GM03348 (cell line): ENCODE measurements around the gene GAL3ST2.
"Not testable (repeated sequence)": the region's sequence is repeated elsewhere in the genome, so short reads cannot be mapped to it uniquely, and the experiment has no call there.

Experiments
- DNase-seq: peaks from one replicate; pipeline ENCODE4 v3.0.0; 2012; ENCODE audit warnings: low spot score

The GAL3ST2 gene

GRCh38 chr2:241768850-241769249 lies 7.8 kb upstream of the GAL3ST2 start:
- DNase-seq: no peak

DNA sequence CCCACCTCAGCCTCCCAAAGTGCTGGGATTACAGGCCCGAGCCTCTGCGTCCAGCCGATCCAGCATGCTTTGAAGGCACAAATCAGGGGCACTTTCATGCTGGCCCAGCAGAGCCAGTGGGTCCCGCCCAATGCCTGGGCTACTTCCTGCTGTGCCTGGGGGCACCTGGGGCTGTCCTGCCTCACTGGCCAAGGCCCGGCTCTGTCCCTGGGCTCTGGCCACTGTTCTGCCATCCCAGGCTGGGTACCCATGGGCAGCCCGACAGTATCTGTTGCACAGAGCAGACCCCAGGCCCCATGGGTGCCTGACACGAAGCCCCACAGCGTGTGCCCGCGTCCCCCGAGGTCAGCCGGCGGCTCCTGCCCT lies 6.8 kb upstream of the GAL3ST2 start:
- DNase-seq: no peak

DNA sequence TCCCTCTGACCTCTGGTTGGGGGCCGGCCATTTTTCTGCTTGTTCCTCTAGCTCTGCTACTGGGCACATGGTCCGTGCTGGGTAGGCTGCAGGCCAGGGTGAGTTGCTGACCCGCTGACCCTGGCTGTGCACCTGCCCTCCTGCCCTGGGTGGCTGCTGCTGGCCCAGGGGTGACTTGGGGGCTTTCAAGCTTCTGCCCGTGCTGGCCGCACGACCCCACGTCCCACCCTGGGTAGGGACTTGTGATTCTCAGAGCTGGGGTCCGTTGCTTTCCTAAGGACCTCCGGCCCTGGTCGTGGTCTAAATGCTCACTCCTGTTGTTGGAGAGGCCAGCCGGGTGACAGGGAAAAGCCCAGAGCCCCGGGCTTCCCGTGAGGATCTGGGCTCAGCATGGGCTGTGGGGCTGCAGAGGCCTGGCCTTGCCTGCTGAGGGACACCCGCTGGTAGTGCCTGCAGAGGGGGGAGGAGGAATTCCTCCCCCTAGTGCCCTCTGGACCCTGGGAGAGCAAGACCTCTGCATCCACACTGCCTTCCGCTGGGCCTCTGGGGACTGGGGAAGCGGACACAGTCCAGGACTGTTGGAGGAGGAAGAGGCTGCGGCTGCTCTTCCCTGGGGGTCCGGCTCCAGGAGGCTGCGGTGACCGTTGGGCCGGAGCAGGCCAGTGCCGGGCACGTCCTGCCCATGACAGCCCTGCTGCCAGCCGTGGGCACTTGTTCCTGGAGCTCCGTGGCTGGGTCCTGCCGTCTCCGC lies 6.3 kb upstream of the GAL3ST2 start:
- DNase-seq: peak; percentile 4

DNA sequence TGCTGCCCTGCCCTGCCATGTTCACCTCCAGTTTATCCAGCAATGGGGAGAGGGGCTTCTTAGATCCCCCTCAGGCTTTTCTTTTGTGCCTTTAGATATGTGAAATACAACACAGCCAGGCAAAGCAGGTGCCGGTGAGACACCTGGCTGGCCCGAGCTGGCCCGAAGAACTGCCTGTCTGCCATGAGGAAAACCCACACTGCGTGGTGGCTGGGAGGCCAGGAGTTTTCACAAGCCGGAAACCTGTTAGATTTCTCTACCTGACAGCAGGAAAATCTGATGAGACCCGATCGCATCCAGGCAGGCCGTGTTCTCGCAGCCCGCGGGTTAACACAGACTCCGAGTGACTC lies 5.7 kb upstream of the GAL3ST2 start:
- DNase-seq: no peak

GRCh38 chr2:241771286-241772062 lies 5.1 kb upstream of the GAL3ST2 start:
- DNase-seq: peak; percentile 64

- DNase-seq: no peak
Measured at GRCh38 chr2:241772063-241772499, 4.5 kb upstream of the GAL3ST2 start.

DNA sequence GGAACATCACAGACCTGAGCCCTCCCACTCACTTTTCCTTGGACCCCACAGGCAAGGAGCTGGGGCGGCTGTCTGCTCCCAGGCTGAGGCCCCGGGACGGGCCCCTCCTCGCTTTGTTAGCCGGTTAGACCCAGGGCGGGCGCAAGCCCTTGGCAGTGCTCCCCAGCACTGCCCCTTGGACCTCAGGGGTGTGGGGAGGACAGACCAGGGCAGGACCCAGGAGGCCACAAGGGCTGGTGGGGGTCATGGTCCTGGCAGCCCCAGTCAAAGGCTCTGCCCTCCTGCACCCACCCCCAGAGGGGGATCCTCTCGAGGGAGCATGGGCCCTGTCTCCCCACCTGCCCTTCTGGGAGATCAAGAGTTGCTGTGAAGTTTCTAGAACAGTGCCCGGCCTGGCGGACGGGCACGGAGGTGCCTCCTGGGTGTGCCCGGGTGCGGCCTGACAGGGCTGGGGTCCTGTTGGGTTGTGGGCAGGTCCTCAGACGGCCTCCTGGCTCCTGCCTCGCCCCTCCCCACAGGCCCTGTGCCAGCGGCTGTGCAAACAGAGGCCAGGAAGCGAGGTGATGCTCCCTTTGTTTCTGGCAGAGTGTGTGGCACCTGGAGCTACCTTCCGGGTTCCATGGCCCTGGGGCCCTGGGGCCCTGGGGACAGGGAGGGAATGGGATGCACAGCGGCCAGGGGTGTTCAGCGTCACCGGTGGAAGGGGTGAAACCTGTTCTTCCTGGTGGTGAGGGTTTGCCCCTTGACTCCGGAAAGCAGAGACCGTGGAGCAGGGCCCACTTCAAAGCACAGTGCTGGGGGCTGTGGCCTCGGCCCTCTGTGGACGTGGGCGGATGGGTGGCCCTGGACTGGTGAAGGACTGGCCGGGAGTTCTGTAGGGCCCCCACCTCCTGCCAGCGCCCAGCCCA lies 2.9 kb upstream of the GAL3ST2 start:
- DNase-seq: peak; percentile 9

GRCh38 chr2:241774419-241775222 lies 2.0 kb upstream of the GAL3ST2 start:
- peak; percentile 90 for DNase-seq

DNA sequence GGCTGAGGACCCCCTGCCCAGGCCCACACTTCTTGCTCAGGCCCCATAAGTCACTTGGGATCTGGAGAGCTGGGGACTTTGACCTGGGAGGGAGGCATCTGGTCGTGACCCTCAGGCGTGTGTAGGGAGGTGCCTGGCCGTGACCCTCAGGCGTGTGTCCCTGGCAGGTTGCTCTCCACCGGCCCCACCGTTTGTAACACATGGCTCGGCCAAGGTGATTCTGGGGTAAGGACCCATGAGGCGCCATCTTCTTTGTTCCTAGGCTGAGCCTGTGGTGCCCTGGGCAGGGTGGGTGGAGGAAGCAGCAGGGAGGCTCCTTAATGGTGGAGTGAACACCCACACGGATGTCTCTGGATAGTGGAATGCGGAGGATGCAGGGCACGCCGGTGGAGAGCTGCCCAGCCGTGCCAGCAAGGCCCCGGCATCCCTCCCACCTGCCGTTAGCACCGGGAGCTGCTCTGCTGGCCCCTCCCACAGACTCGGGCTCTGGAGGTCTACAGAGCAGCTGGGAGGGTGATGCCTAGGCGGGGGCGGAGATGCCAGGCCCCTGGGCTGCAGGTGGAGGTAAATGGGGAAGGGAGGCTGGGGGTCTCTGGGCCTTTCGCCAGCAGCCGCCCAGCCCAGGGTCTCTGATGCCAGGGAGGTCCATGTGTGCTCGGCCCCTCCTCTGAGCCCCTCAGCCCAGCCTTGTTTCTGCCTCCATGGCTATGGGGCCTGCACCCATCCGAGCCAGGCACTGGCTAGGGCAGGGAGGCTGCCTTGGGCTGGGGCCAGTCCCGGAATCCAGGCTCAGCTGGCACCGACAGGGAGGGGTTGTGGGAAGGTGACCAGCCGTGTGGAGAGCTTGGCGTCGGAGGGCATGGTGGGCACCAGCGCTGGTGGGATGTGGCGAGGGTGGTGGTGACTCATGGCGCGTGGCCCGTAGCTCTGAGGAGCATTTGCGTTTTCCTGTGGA lies 1.1 kb upstream of the GAL3ST2 start:
- DNase-seq: peak; percentile 21

DNA sequence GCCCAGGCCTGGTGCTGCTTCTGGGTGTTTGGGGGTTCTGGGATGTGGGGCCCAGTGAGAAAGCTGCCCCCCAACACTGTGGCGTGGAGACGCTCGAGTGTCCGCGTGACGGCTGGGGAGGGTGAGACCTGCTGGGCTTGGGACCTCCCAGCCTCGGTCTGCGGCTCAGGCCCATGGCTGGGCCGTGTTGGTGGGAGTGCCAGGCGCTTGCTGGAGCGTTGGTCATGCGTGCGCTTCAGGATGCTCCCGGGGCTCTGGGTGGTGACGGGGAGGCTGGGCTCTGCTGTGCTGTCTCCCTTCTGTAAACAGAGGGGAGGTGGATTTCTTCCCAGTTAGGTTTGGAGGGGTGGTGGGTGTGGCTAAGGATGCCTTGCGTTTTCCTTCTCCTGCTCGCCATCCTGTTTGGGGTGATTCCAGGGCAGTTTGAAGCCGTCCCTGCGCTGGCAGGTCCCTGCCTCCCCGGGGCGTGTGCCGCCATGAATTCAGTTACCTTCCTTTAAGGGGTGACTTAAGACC lies 606 bp downstream of the GAL3ST2 start:
- peak; percentile 7 for DNase-seq

GRCh38 chr2:241777686-241778627 lies 1.3 kb downstream of the GAL3ST2 start:
- DNase-seq: peak; percentile 15

GRCh38 chr2:241780939-241781569 lies 4.4 kb downstream of the GAL3ST2 start:
- DNase-seq: no peak

- DNase-seq: not testable (repeated sequence)
Measured at GRCh38 chr2:241782053-241782452, 5.4 kb downstream of the GAL3ST2 start.

DNA sequence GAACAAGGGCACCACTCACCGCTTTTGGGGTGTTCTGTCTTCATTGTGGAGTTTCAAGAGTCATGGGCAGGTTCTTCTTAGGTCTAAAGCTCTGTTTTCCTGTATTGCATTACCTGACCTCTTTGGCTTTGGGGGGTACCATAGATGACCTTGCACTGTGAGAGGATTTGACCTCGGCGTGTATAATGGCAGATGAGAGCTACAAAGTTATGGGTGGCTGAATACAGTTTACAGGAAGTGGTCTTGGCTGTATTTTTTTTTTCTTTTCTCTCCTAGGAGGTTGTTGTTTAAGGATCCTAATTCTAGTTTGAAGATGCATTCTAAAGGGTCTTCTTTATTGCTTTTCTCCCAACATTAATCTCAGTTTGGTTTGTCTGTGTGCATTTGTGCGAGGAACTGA lies 11.5 kb downstream of the GAL3ST2 start:
- no peak for DNase-seq

DNA sequence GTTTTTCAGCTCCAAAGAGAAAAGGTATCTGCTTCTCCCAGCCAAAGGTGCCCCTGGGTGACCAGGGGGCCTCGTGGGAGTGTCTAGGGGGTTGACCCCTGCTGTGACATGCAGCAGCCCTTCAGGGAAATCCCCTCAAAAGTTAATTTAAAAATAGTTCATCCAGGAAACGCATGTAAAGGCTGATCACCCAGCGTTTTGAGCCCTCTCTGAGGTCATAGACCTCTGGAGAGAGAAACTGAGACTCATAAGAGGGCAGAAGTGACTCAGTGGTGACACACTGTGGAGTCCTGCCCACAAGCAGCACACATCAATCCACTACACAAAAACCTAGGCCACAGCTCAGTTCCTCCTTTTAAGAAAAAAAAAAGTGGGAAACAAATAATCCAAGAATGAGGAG lies 11.9 kb downstream of the GAL3ST2 start:
- DNase-seq: no peak

- DNase-seq: not testable (repeated sequence)
Measured at GRCh38 chr2:241791385-241791784, 14.8 kb downstream of the GAL3ST2 start.

DNA sequence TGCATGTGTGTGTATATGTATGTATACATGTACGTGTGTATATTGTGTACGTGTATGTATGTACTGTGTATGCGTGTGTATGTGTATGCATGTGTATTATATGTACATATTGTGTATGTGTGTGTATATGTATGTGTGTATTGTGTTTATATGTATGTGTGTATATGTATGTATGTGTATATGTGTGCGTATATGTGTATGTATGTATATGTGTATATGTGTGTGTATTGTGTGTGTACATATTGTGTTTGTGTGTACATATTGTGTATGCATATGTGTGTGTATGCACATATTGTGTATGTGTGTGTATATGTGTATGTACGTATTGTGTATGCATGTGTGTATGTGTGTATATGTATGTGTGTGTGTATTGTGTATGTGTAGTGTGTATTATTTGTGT lies 16.8 kb downstream of the GAL3ST2 start:
- DNase-seq: no peak

DNA sequence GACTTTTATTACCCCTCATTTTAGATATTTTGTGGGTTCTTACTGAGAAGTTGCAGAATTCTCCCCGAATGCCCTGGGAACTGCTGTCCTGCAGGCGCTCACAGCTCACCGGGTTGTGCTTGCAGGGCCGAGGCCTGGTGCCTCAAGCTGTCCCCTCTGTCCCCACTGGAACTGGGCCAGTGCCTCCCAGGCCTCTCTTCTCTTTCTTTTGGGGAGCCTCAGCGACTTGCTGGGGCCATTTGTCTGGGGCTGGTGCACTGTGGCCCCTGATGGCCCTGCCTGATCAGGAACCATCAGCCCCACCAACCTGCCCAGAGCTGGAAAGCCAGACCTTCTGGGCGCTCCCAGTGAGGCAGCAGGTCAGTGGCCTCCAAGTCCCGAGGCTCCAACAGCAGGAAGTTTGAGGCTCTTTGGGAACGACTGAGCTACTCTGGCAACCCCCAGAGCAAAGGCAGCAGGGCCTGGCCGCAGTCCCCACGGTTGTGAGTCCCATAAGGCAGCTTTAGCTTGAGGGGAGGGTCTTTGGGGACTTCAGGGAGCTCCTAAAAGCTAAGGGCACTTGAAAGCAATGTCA lies 17.7 kb downstream of the GAL3ST2 start:
- no peak for DNase-seq
